HL-60/S4 (cell line): ENCODE results near the gene ALDOA.
"Not testable (repeated sequence)": the region's sequence is repeated elsewhere in the genome, so short reads cannot be mapped to it uniquely, and the experiment has no call there.

Experiments used
- in situ Hi-C: fragments of 300-500 bp; cut with MboI; formaldehyde crosslinking; loops from 2 replicates; pipeline ENCODE4 v1.14.3; 2022; ENCODE audit warnings: low sequenced_read_pairs

The ALDOA gene

GRCh38 chr16:30040690-30041089 lies 24.9 kb upstream of the ALDOA start:
- in situ Hi-C loops = not testable (repeated sequence)

GRCh38 chr16:30041841-30042240 lies 23.7 kb upstream of the ALDOA start:
- in situ Hi-C loops = no loop called here

GRCh38 chr16:30046178-30046577 lies 19.4 kb upstream of the ALDOA start:
- in situ Hi-C loops = no loop called here

- in situ Hi-C loops = no loop called here
Observed at GRCh38 chr16:30046588-30046987, 19.0 kb upstream of the ALDOA start.

GRCh38 chr16:30049871-30050270 lies 15.7 kb upstream of the ALDOA start:
- in situ Hi-C loops = no loop called here

GRCh38 chr16:30051518-30051917 lies 14.0 kb upstream of the ALDOA start:
- in situ Hi-C loops = no loop called here

- in situ Hi-C loops = no loop called here
Observed at GRCh38 chr16:30052671-30053372, 12.7 kb upstream of the ALDOA start.

GRCh38 chr16:30053376-30054015 lies 12.1 kb upstream of the ALDOA start:
- in situ Hi-C loops = no loop called here

GRCh38 chr16:30054451-30054850 lies 11.1 kb upstream of the ALDOA start:
- in situ Hi-C loops = no loop called here

- in situ Hi-C loops = no loop called here
Observed at GRCh38 chr16:30054959-30055553, 10.5 kb upstream of the ALDOA start.

- in situ Hi-C loops = no loop called here
Observed at GRCh38 chr16:30060346-30060745, 5.2 kb upstream of the ALDOA start.

- in situ Hi-C loops = no loop called here
Observed at GRCh38 chr16:30060836-30061554, 4.6 kb upstream of the ALDOA start.

GRCh38 chr16:30063278-30063892 lies 2.2 kb upstream of the ALDOA start:
- in situ Hi-C loops = no loop called here

GRCh38 chr16:30063893-30064728 lies 1.4 kb upstream of the ALDOA start:
- in situ Hi-C loops = no loop called here

- in situ Hi-C loops = no loop called here
Observed at GRCh38 chr16:30064729-30065101, 845 bp upstream of the ALDOA start.

GRCh38 chr16:30065943-30066760 lies 592 bp downstream of the ALDOA start:
- in situ Hi-C loops = no loop called here

GRCh38 chr16:30066761-30067583 lies 1.4 kb downstream of the ALDOA start:
- in situ Hi-C loops = no loop called here

- in situ Hi-C loops = no loop called here
Observed at GRCh38 chr16:30067584-30067916, 2.0 kb downstream of the ALDOA start.

GRCh38 chr16:30068333-30068732 lies 2.8 kb downstream of the ALDOA start:
- in situ Hi-C loops = no loop called here
